GM19238 (cell line): ENCODE results near the gene DMAC2.
A peak's percentile ranks its signal among the peaks of the same experiment; 100 is the strongest.
"Not testable (repeated sequence)": the region's sequence is repeated elsewhere in the genome, so short reads cannot be mapped to it uniquely, and the experiment has no call there.

Experiments used
- DNase-seq: peaks from one replicate; pipeline ENCODE4 v3.0.0; 2011; ENCODE audit warnings: low spot score; ENCODE audit not compliant: insufficient read length

DMAC2 gene

GRCh38 chr19:41399525-41399924 is 40.2 kb downstream of the DMAC2 start:
- no peak for DNase-seq

GRCh38 chr19:41399091-41399490 is 40.6 kb downstream of the DMAC2 start:
- no peak for DNase-seq

- no peak for DNase-seq
Measured at GRCh38 chr19:41398598-41398997, 41.1 kb downstream of the DMAC2 start.

- no peak for DNase-seq
Measured at GRCh38 chr19:41398050-41398418, 41.7 kb downstream of the DMAC2 start.

GRCh38 chr19:41397086-41398049 is 42.3 kb downstream of the DMAC2 start, which contains the start of the genes BCKDHA and EXOSC5:
Gene BCKDHA, plus strand, starts transcription at chr19:41397818. Its CDS starts 10 bp downstream, at chr19:41397828.
Gene EXOSC5, minus strand, starts transcription at chr19:41397359. Its CDS starts 31 bp downstream, at chr19:41397328.
- peak; percentile 96 for DNase-seq

- no peak for DNase-seq
Measured at GRCh38 chr19:41395355-41395754, 44.4 kb downstream of the DMAC2 start.

- no peak for DNase-seq
Measured at GRCh38 chr19:41392775-41393174, 46.9 kb downstream of the DMAC2 start.

GRCh38 chr19:41391618-41392017 is 48.1 kb downstream of the DMAC2 start:
- no peak for DNase-seq

GRCh38 chr19:41386442-41386841 is 53.3 kb downstream of the DMAC2 start:
- DNase-seq: no peak

GRCh38 chr19:41384351-41384750 is 55.4 kb downstream of the DMAC2 start:
- no peak for DNase-seq

GRCh38 chr19:41381536-41381935 is 58.2 kb downstream of the DMAC2 start:
- not testable (repeated sequence) for DNase-seq
